Ishikawa (cell line): ENCODE results near the gene PIGM.

Experiments used
- CEBPB ChIP-seq: IDR thresholded peaks from 2 replicates; pipeline ENCODE4 v1.6.1; 2012
- CREB1 ChIP-seq: IDR thresholded peaks from 2 replicates; pipeline ENCODE4 v1.6.1; 2012; ENCODE audit warnings: low read depth
- EGR1 ChIP-seq: IDR thresholded peaks from 2 replicates; pipeline ENCODE4 v1.6.1; 2012
- EP300 ChIP-seq: IDR thresholded peaks from 2 replicates; pipeline ENCODE4 v1.6.1; 2012; ENCODE audit warnings: borderline replicate concordance
- FOXM1 ChIP-seq: IDR thresholded peaks from 2 replicates; pipeline ENCODE4 v1.6.1; 2012; ENCODE audit warnings: low read depth, borderline replicate concordance
- NFIC ChIP-seq: IDR thresholded peaks from 2 replicates; pipeline ENCODE4 v1.6.1; 2012
- RAD21 ChIP-seq: IDR thresholded peaks from 2 replicates; pipeline ENCODE4 v1.6.1; 2012; ENCODE audit warnings: low read depth
- TAF1 ChIP-seq: IDR thresholded peaks from 2 replicates; pipeline ENCODE4 v1.6.1; 2012; ENCODE audit warnings: low read depth, mild to moderate bottlenecking
- TCF12 ChIP-seq: IDR thresholded peaks from 2 replicates; pipeline ENCODE4 v1.6.1; 2012; ENCODE audit warnings: low read depth
- TEAD4 ChIP-seq: IDR thresholded peaks from 2 replicates; pipeline ENCODE4 v1.6.1; 2012
- YY1 ChIP-seq: IDR thresholded peaks from 2 replicates; pipeline ENCODE4 v1.6.1; 2012; ENCODE audit warnings: low read depth
- ZBTB7A ChIP-seq: IDR thresholded peaks from 2 replicates; pipeline ENCODE4 v1.6.1; 2012; ENCODE audit warnings: low read depth
- TF ChIP-seq, protein P1 (sequence below): IDR thresholded peaks from 2 replicates; pipeline ENCODE4 v1.6.1; 2012
- TF ChIP-seq, protein P2 (sequence below): IDR thresholded peaks from 2 replicates; pipeline ENCODE4 v1.6.1; 2012
- TF ChIP-seq, protein P3 (sequence below): IDR thresholded peaks from 2 replicates; pipeline ENCODE4 v1.6.1; 2012; ENCODE audit warnings: low read depth, mild to moderate bottlenecking

Gene PIGM

GRCh38 chr1:160064164-160064563 lies 32.4 kb upstream of the PIGM start:
- no peak for TF ChIP-seq CEBPB

DNA sequence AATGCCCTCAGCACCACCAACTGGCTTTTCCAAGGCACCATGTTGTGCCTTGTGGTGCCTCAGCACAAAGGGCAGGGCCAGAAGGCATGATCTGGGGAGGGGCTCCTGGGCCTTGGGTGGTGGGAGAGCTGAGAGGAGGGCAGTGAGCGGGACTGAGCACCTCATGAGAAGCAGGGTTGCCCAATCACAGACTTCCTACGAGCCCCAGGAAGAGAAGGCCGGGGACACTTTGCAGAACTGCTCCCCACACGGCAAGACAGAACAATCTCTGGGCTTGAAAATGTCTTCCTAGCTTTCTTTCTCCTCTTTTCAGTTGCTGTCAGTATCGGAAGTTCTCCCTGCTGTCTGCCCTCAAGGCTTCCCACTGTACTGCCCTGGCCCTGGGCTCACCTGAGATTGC lies 31.4 kb upstream of the PIGM start:
- TF ChIP-seq YY1 (no peak), EGR1 (no peak)

DNA sequence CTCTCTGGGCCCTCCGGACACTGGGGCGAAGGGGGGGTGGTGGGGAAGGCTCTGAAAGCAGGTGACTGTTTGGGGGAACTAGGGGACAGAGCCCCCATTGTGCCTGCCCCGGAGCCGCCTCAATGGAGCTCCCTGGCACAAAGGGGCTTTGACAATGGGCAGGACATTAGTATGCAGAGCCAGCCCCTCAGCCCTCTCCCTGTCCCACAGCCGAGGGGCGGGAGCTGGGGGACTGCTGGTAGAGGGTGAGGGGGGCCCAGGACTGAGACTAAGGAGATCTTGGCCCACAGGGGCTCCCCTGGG lies 30.4 kb upstream of the PIGM start:
- TF ChIP-seq EP300 (no peak), TAF1 (no peak), RAD21 (no peak), CEBPB (no peak), CREB1 (no peak), YY1 (no peak), NFIC (no peak), ZBTB7A (no peak), FOXM1 (no peak), TEAD4 (no peak), EGR1 (no peak)
- TF ChIP-seq, protein P1, sequence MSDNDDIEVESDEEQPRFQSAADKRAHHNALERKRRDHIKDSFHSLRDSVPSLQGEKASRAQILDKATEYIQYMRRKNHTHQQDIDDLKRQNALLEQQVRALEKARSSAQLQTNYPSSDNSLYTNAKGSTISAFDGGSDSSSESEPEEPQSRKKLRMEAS, result no peak
- TF ChIP-seq, protein P2, sequence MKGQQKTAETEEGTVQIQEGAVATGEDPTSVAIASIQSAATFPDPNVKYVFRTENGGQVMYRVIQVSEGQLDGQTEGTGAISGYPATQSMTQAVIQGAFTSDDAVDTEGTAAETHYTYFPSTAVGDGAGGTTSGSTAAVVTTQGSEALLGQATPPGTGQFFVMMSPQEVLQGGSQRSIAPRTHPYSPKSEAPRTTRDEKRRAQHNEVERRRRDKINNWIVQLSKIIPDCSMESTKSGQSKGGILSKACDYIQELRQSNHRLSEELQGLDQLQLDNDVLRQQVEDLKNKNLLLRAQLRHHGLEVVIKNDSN, result no peak
- TF ChIP-seq, protein P3, sequence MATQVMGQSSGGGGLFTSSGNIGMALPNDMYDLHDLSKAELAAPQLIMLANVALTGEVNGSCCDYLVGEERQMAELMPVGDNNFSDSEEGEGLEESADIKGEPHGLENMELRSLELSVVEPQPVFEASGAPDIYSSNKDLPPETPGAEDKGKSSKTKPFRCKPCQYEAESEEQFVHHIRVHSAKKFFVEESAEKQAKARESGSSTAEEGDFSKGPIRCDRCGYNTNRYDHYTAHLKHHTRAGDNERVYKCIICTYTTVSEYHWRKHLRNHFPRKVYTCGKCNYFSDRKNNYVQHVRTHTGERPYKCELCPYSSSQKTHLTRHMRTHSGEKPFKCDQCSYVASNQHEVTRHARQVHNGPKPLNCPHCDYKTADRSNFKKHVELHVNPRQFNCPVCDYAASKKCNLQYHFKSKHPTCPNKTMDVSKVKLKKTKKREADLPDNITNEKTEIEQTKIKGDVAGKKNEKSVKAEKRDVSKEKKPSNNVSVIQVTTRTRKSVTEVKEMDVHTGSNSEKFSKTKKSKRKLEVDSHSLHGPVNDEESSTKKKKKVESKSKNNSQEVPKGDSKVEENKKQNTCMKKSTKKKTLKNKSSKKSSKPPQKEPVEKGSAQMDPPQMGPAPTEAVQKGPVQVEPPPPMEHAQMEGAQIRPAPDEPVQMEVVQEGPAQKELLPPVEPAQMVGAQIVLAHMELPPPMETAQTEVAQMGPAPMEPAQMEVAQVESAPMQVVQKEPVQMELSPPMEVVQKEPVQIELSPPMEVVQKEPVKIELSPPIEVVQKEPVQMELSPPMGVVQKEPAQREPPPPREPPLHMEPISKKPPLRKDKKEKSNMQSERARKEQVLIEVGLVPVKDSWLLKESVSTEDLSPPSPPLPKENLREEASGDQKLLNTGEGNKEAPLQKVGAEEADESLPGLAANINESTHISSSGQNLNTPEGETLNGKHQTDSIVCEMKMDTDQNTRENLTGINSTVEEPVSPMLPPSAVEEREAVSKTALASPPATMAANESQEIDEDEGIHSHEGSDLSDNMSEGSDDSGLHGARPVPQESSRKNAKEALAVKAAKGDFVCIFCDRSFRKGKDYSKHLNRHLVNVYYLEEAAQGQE, result no peak

DNA sequence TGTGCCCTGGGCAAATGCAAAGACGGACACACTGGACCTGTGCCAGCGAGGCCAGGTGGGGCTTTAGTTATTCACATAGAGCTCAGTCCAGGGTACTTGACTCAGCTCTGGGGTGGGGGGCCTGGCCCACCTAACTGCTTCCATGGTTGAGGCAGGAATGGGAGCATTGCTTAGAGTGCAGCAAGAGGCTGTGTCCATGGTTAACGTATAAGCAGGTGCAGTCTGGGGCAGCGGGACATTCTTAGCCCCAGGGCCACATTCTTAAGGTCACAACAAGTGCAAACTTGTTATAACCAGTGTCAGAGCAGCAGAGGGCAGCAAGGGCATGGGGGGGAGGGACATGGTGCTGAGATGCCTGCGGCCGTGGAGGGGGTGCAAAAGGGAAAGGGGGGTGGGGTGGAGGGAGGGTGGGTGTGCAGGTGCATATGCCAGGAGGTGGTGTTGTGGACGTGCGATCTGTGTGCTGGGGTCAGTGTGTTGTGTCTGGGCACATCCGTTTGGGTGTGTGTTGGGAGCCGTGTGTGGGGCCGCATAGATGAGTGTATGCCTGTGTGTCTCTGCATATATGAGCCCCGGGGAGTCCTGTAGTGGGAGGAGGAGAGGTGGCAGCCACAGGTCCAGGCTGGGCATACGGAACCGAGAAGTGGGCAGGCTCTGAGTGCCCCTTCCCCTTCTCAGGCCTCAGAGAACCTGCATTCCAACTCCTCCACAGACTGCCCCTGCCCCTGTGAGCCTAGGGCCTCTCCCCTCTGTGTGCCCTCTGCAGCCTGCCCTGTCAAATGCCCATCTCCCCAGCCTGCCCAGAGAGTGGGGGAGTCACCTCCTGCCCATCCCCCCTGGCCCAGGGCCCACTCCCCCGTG lies 29.8 kb upstream of the PIGM start:
- TF ChIP-seq RAD21, result no peak
- no peak for TF ChIP-seq NFIC
- no peak for TF ChIP-seq FOXM1
- no peak for TF ChIP-seq CEBPB
- TF ChIP-seq, protein P2, result no peak
- no peak for TF ChIP-seq TEAD4
- no peak for TF ChIP-seq ZBTB7A
- no peak for TF ChIP-seq TCF12
- no peak for TF ChIP-seq EP300
- TF ChIP-seq EGR1, result no peak
- TF ChIP-seq YY1, result no peak
- TF ChIP-seq, protein P1, result no peak
- TF ChIP-seq, protein P3, result no peak
- no peak for TF ChIP-seq CREB1
- no peak for TF ChIP-seq TAF1

DNA sequence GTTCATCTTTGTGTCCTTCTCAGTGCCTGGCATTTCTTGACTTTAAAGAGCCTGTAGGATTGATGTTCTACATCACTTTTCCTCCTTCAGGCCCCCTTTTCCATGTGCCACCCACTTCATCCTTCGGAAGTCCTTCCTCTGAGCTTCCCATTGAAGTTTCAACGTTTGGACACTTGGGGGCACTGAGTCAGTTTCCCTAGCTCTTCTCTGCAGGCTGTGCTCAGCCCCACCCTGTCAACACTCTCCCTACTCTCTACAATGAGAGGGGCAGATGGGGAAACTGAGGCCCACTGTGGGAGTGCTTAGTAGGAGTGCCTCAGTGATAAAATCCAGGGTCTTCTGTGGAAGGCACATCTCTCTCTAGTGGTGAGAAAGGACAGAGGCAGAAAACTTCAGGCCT lies 26.3 kb upstream of the PIGM start:
- TF ChIP-seq CREB1 (no peak), NFIC (no peak), YY1 (no peak), TEAD4 (no peak), RAD21 (peak; percentile 49)
- TF ChIP-seq, protein P1, result no peak
- TF ChIP-seq, protein P2, result no peak

DNA sequence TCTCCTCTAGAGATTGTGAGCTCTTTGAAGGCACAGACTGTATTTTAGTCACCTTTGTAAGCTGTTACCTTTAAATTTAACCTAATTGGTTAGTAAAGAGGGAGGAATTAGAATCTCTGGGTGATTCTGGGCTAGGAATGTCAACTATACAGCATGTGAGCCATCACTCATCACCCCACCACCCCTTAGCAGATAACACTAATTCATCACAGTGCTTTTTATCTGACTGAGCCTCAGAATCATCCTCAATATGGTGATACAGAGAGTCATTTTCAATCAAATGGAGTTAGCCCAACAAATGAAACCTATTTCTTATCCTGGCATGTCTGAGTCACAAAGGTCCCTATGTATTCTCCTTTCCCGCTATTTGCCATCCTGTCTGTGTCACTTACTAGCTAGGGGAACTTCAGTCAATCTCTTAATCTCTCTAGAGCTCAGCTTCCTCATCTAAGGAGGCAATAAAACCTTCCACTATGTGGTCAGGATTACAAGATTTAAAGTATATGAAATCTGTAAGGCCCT lies 24.9 kb upstream of the PIGM start:
- TF ChIP-seq TAF1 (no peak), ZBTB7A (no peak), RAD21 (no peak), TEAD4 (no peak), CREB1 (no peak), EGR1 (no peak), FOXM1 (no peak), TCF12 (no peak)
- TF ChIP-seq, protein P3, result no peak
